IPS-18c (cell line): Measurements from ENCODE around the gene RNF34.
A peak's percentile ranks its signal among the peaks of the same experiment; 100 is the strongest.
"Not testable (repeated sequence)": the region's sequence is repeated elsewhere in the genome, so short reads cannot be mapped to it uniquely, and the experiment has no call there.

Source experiments
- H3K4me3 ChIP-seq: 2 replicates; pipeline ENCODE4 v1.7.0; 2013; ENCODE audit warnings: low read depth, mild to moderate bottlenecking, low read length, moderate library complexity; ENCODE audit not compliant: insufficient read depth
- H3K9me3 ChIP-seq: one replicate; pipeline ENCODE4 v1.6.1; 2013; ENCODE audit warnings: mild to moderate bottlenecking, low read length, moderate library complexity; ENCODE audit not compliant: control insufficient read depth, insufficient read depth

Gene RNF34

DNA sequence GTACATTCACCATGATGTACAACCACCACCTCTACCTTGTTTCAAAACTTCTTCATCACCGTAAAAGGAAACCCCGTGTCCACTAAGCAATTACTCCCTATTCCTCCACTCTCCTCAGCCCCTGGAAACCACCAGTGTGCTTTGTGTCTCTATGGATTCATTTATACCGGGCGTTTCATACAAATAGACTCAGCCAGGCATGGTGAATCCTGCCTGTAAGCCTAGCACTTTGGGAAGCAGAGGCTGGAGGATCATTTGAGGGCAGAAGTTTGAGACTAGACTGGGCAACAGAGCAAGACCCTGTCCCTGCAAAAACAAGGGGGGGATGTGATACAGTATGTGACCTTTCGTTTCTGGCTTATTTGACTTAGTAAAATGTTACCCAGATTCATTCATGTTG lies 21.2 kb upstream of the RNF34 start:
- H3K4me3 ChIP-seq, result no peak overlapping the region
- H3K9me3 ChIP-seq, result peaks cover 3% of the 10 kb centered on the region

- H3K9me3 ChIP-seq, result peaks cover 5% of the 10 kb centered on the region
- H3K4me3 ChIP-seq, result no peak overlapping the region
Observed at GRCh38 chr12:121379945-121380344, 20.0 kb upstream of the RNF34 start.

DNA sequence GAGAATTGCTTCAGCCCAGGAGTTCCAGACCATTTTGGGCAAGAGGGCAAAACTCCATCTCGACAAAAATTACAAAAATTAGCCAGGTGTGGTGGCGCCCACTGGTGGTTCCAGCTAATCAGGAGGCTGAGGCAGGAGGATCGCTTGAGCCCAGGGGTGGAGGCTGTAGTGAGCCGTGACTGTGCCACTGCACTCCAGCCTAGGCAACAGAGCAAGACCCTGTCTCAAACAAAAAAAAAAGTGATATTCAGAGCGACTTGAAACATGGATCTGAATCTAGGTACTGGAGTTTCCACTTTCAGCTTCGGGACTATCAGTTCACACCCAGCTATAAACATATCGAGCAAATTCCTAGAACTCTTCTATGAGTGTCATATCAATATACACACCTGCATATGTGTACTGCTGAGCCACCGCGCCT lies 16.3 kb upstream of the RNF34 start:
- peaks cover 5% of the 10 kb centered on the region for H3K9me3 ChIP-seq
- no peak overlapping the region for H3K4me3 ChIP-seq

DNA sequence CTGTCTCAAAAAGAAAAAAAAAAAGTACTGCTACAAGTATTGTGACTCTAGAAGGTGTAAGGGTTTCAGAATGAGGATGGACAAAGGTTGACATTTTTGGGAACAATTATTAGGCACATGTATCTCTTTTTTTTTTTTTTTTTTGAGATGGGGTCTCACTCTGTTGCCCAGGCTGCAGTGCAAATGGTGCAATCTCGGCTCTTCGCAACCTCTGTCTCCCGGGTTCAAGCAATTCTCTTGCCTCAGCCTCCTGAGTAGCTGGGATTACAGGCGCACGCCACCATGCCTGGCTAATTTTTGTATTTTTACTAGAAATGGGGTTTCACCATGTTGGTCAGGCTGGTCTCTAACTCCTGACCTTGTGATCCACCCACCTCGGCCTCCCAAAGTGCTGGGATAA lies 15.0 kb upstream of the RNF34 start:
- not testable (repeated sequence) for H3K9me3 ChIP-seq, H3K4me3 ChIP-seq

GRCh38 chr12:121388421-121388981 lies 11.4 kb upstream of the RNF34 start:
- H3K4me3 ChIP-seq, result no peak overlapping the region

GRCh38 chr12:121390856-121391255 lies 9.1 kb upstream of the RNF34 start:
- Histone ChIP-seq H3K9me3 (no peaks in the 10 kb centered on the region), H3K4me3 (no peak overlapping the region)

More at GRCh38 chr12:121388421-121388981, 11.4 kb upstream of the RNF34 start:
- peaks cover 2% of the 10 kb centered on the region for H3K9me3 ChIP-seq

GRCh38 chr12:121391619-121392324 lies 8.1 kb upstream of the RNF34 start:
- Histone ChIP-seq H3K9me3 (no peaks in the 10 kb centered on the region), H3K4me3 (no peak overlapping the region)

- no peaks in the 10 kb centered on the region for H3K9me3 ChIP-seq
- no peak overlapping the region for H3K4me3 ChIP-seq
Observed at GRCh38 chr12:121392325-121392716, 7.6 kb upstream of the RNF34 start.

DNA sequence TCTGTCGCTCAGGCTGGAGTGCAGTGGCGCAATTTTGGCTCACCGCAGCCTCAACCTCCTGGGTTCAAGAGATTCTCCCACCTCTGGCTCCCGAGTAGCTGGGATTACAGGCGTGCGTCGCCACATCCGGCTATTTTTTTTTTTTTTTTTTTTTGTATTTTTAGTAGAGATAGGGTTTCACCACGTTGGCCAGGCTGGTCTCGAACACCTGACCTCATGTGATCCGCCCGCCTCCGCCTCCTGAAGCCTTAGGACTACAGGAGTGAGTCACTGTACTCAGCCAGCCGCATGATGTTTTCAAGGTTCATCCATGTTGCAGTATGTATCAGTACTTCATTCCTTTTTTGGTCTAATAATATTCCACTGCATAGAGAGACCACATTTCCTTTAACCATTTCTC lies 2.4 kb upstream of the RNF34 start:
- no peaks in the 10 kb centered on the region for H3K9me3 ChIP-seq
- H3K4me3 ChIP-seq, result no peak overlapping the region

- no peak overlapping the region; the same call in 1 of the 2 replicates for H3K4me3 ChIP-seq
- H3K9me3 ChIP-seq, result no peaks in the 10 kb centered on the region
Observed at GRCh38 chr12:121398355-121398754, 1.6 kb upstream of the RNF34 start.

GRCh38 chr12:121400332-121401139 lies 618 bp downstream of the RNF34 start:
- Histone ChIP-seq H3K9me3 (no peaks in the 10 kb centered on the region), H3K4me3 (peak overlapping the region; percentile 97)

DNA sequence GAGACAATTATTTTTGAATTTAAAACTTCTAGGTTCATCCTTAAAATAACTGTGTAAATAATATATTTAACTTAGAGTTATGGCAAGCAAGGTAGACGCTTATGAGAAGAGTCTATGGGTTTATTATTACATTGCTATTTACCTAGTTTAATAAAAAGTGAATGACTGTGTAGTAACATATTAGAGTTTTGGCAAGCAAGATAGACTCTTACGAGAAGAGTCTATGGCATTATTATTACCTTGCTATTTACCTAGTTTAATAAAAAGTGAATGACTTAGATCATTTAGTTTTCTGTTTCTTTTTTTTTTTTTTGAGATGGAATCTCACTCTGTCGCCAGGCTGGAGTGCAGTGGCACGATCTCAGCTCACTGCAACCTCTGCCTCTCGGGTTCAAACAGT lies 3.8 kb downstream of the RNF34 start:
- Histone ChIP-seq H3K9me3 (no peaks in the 10 kb centered on the region), H3K4me3 (no peak overlapping the region)

DNA sequence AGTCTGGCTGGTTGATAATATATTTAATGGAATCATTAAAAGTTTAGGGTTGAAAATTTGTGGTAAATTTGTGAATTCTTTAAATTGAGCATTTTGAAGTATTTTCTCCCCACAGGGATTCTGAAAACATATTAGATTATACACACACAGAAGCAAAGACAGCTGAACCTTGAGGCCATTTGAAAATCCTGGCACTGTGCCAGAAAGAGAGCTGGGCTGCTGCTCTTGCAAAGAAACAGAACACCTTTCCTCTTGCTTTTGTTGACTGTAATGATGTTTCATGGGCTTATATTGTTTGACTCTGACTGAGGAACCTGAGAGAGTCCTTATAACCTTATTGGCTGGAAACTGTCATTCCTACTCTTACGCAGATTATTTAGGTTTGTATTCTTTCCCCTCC lies 4.8 kb downstream of the RNF34 start:
- H3K9me3 ChIP-seq, result no peaks in the 10 kb centered on the region
- H3K4me3 ChIP-seq, result no peak overlapping the region

DNA sequence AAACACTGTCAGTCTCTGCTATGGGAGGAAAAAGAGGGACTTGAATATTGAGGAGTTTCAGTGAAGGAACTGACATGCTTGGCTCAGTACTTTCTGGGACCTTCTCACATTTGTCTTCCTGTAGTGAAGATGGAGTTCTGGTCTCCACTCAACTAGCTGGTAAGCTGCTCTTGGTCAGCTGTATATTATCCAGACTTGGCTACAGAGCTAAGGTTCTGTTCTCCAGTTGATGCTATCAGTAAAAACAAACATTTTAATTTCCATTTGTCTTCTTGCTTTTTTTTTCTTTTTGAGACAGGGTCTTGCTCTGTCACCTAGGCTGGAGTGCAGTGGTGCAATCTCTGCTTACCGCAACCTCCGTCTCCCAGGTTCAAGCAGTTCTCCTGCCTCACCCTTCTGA lies 5.3 kb downstream of the RNF34 start:
- Histone ChIP-seq H3K9me3 (no peaks in the 10 kb centered on the region), H3K4me3 (no peak overlapping the region)

DNA sequence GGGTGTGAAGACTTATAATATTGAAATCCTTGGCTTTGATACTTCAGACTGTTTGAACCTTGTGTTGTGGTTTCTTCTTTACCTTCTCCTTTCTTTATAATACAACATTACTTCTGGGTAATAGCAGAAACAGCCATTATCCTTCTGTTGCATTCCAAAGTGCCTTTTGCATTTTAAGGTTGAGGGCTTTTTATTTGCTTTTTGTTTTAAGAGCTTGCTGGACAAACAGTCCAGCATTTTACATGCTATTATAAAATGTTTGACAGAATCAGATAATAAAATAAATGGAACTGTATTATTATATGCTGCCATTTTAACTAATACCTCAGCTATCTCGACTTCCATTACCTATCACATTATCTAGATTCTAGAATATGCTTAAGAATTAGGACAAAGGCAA lies 14.0 kb downstream of the RNF34 start:
- no peaks in the 10 kb centered on the region for H3K9me3 ChIP-seq
- H3K4me3 ChIP-seq, result no peak overlapping the region

- H3K4me3 ChIP-seq, result no peak overlapping the region
- no peaks in the 10 kb centered on the region for H3K9me3 ChIP-seq
Observed at GRCh38 chr12:121417847-121418246, 17.9 kb downstream of the RNF34 start.

DNA sequence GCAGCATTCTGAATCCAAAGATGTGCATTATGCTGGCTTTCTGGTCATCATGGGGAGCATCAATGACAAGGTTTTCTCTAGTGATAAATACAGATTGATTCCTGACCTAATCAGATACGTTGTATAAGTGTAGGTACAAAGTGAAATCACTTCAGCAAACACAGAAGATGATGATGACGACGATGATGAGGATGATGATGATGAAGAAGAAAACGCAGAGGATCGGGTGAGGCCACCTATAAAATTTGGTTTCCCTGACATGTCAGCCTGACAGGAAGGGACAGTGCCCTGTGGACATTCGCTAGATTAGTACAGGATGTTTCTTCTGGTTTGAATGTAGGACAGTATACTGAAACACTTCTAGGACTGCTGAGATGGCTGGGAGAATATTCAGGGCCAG lies 20.2 kb downstream of the RNF34 start:
- H3K9me3 ChIP-seq, result no peaks in the 10 kb centered on the region

GRCh38 chr12:121423253-121423652 lies 23.3 kb downstream of the RNF34 start:
- Histone ChIP-seq H3K4me3 (no peak overlapping the region), H3K9me3 (no peaks in the 10 kb centered on the region)

More for the DNA sequence above, 20.2 kb downstream of the RNF34 start:
- H3K4me3 ChIP-seq, result no peak overlapping the region
